GM18951 (cell line): ENCODE results near the gene PROSER2.
"Not testable (repeated sequence)": the region's sequence is repeated elsewhere in the genome, so short reads cannot be mapped to it uniquely, and the experiment has no call there.

Experiments
- POLR2A ChIP-seq: IDR thresholded peaks from 4 replicates; pipeline ENCODE4 v1.6.1; 2011; ENCODE audit warnings: mild to moderate bottlenecking; ENCODE audit not compliant: insufficient read length, insufficient read depth; ENCODE audit errors: extremely low read depth
- in situ Hi-C: fragments of 300-500 bp; cut with MboI; formaldehyde crosslinking; loops from one replicate; pipeline ENCODE4 v1.12.0; 2022; ENCODE audit warnings: low sequenced_read_pairs, mixed read lengths, inconsistent platforms; ENCODE audit not compliant: unreplicated experiment

PROSER2 gene

DNA sequence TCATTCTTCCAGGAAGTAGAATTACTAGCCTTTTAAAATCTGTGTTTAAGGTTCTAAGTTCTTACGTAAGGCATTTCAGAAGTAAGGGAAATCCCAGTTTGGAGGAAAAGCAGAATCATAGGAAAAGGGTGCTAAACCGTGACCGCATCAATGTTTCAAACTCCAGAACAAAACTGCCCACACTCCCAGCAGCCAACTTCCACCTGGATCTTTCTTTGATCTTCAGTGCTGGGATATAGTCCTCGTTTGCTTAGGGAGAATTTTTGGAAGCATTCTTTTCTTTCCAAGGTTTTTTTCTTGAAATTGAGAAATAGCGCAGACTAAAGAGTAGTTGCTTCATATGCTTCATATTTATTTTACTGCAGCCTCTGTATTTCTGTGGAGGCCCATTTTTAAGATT, 8.9 kb downstream of the PROSER2 start:
- in situ Hi-C loops = no loop called here
- TF ChIP-seq POLR2A = no peak

DNA sequence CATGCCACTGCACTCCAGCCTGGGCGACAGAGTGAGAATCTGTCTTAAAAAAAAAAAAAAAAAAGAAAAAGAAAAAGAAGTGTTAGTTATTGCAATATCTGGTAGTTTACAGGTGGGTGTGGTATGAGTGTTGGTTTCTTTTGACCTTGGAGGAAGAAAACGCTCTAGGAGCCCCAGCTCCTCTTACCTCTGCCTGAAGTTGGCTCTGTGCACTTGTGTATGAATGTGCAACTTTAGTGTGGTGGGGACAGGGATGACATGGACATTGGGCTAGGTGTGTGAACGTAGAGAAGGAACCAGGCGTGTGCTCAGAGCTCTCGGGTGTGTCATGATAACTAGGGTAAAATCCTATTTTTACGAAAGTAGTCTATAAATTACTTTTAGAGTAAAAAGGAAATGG, 11.9 kb downstream of the PROSER2 start:
- no peak for TF ChIP-seq POLR2A
- in situ Hi-C loops = no loop called here

DNA sequence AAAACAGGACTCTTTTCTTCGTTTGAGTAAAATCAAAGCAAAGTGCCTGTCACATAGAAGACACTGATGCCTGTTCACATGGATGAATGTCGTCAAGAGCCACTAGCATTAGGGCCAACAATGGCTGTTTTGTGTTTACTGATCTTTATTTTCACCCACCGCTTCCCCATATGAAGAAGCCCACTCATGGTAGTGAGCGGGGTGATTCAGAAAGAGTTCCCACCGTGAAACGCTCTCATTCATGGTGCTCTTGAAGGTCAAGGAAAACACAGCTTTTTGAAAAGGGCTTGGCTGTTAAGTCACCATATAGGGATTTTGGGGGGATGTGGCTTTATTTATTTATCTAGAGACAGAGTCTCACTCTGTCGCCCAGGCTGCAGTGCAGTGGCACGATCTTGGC, 12.5 kb downstream of the PROSER2 start:
- in situ Hi-C loops = no loop called here
- TF ChIP-seq POLR2A = no peak

GRCh38 chr10:11837372-11838161, 14.4 kb downstream of the PROSER2 start:
- TF ChIP-seq POLR2A = no peak
- in situ Hi-C loops = no loop called here

DNA sequence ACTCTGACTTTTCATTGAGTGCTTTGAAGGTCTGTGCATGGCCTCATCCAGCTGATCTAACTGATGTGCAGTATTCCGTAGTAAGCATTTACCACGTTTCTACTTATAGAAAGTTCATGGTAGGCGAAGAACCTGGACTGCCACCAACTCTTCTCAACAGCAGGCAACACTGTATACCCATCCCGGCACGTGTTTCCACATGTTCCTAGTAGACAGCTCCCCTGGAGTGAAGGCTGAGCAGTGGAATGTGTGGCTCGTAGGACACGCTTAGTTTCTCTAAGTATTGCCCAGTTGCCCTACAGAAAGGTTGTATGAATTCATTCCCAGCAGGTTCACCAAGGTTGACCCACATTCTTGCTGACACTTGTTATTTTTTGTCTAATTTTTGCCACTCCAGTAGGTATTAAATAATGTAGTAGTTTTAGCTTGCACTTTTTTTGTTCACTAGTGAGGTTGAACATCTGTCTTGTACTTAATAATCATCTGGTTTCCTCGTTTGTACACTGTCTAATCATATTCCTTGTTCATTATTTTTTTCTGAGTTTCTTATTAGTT, 15.2 kb downstream of the PROSER2 start:
- in situ Hi-C loops = no loop called here
- TF ChIP-seq POLR2A = no peak

- in situ Hi-C loops = no loop called here
- no peak for TF ChIP-seq POLR2A
Observed at GRCh38 chr10:11841375-11841774, 18.2 kb downstream of the PROSER2 start.

DNA sequence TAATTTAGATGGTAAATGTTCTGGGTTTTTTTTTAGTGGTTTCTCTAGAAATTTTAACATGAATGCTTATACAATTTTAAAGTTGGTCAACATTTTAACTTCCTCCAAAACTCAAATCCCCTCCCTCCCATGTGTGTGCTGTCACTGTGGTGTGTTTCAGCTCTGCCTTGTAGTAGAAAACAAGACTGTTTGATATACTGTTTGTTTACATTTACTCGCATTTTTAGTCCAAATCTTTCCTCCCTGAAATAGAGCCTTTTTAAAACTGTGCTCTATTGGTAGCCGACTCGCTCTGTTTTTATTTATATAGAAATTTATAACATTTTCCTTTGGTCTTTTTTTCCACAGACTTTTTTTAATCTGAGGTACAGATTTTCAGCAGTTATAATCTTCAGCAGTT, 19.3 kb downstream of the PROSER2 start:
- in situ Hi-C loops = no loop called here
- no peak for TF ChIP-seq POLR2A

DNA sequence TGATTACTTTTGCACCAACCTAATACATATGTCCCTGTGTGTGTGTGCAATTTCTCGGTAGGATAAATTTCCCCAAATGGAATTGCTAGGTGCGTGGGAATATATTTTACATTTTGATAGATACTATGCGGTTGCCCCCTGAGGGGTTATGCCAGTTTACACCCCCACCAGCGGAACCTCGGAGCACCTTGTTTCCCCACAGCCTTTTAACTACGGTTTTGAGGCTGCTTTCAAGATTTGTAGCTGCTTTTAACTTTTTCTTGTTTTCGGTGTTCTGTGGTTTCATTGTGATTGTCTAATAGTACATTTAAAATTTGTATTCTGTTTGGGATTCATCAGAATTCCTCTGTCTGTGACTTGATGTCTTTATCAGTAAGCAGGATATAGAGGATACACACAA, 22.0 kb downstream of the PROSER2 start:
- in situ Hi-C loops = no loop called here
- no peak for TF ChIP-seq POLR2A

DNA sequence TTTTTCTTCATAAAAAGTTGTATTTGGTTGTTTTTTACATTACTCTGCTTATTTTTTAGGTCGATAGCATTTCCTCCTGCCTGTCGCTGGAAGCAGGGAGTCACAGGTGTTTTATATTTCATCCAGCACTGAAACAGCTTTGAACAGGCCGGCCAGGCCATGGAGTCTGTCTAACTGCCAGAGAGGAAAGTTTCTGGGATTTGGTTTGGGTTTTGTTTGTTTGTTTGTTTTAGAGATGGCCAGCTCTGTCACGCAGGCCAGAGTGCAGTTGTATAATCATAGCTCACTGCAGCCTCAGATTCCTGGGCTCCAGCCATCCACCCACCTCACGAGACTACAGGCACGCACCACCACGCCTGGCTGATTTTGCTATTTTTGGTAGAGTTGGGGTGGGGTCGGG, 23.4 kb downstream of the PROSER2 start:
- TF ChIP-seq POLR2A = no peak
- in situ Hi-C loops = no loop called here

- TF ChIP-seq POLR2A = no peak
- in situ Hi-C loops = no loop called here
Observed at GRCh38 chr10:11849277-11849676, 26.1 kb downstream of the PROSER2 start.

- in situ Hi-C loops = no loop called here
- TF ChIP-seq POLR2A = no peak
Observed at GRCh38 chr10:11849911-11850310, 26.8 kb downstream of the PROSER2 start.

GRCh38 chr10:11851910-11852309, 28.8 kb downstream of the PROSER2 start:
- TF ChIP-seq POLR2A = no peak
- in situ Hi-C loops = no loop called here

GRCh38 chr10:11852637-11853036, 29.5 kb downstream of the PROSER2 start:
- in situ Hi-C loops = not testable (repeated sequence)

- TF ChIP-seq POLR2A = no peak
- in situ Hi-C loops = no loop called here
Observed at GRCh38 chr10:11853468-11853867, 30.3 kb downstream of the PROSER2 start.

DNA sequence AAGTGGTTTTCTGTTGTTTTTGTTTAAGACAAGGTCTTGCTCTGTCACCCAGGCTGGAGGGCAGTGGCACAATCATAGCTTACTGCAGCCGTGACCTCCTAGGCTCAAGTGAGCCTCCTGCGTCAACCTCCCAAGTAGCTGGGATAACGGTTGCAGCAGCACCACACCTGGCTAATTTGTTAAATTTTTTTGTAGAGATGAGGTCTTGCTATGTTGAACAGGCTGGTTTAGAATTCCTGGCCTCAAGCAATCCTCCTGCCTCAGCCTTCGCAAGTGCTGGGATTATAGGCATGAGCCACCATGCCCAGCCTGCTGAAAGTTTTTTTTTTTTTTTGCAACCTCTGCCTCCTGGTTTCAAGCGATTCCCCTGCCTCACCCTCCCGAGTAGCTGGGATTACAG, 31.1 kb downstream of the PROSER2 start:
- in situ Hi-C loops = no loop called here
- no peak for TF ChIP-seq POLR2A

DNA sequence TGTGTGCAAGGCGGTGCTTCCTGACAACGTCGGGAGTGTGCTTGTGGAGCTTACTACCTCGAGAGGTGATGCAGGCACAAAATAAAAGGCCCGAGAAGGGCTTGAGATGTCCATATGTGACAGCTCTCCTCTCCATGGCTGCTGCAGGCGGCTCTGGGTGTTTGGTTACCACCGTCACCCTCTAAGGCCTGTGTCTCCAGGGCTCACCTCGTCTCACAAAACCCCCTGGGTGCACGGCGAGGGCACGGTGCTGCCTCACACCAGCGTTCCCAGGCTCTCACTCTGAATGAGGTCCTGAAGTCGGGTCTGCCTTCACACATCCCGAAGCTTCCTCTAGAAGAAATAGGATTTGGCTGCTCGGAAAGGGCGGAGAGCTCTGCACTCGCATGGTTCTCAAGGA, 32.9 kb downstream of the PROSER2 start:
- no peak for TF ChIP-seq POLR2A
- in situ Hi-C loops = no loop called here
